OCI-LY7 (cell line): ENCODE data around the gene KCNK5. TPM values are rescaled to one million over a fixed set of nuclear protein-coding genes. Genes with fewer than 3 reads are reported as not detected.

Source experiments
- BruUV-seq: library from RNA; stranded (reverse); fragments of 400-500 nt; replicated peaks from 2 replicates; lab custom pipeline; 2021; lab: Mats Ljungman, UMichigan
- CTCF ChIA-PET: fragments of 300-600 bp; sonication (Branson Sonifier 250); formaldehyde crosslinking; loops from one replicate; lab custom pipeline; 2022; ENCODE audit warnings: antibody characterized with exemption; ENCODE audit not compliant: unreplicated experiment; lab: Charles Lee
- POLR2A ChIA-PET: fragments of 300-600 bp; sonication (Branson Sonifier 250); formaldehyde crosslinking; loops from one replicate; lab custom pipeline; 2022; ENCODE audit warnings: antibody characterized with exemption; lab: Charles Lee
- DNase-seq: peaks from one replicate; pipeline ENCODE4 v3.0.0-alpha.2; 2015; ENCODE audit warnings: low spot score
- H2AFZ ChIP-seq: fragments of 200-600 bp; sonication (generic), shearing (Covaris generic); 2 replicates; pipeline ENCODE4 v1.6.1; 2014; ENCODE audit warnings: mild to moderate bottlenecking, antibody characterized with exemption, low read length, moderate library complexity
- H3K27ac ChIP-seq: fragments of 200-600 bp; sonication (generic); 2 replicates; pipeline ENCODE4 v1.5.1; 2014; ENCODE audit warnings: mixed run types, low read depth, mild to moderate bottlenecking, moderate library complexity, low read length, inconsistent platforms; ENCODE audit not compliant: poor library complexity, severe bottlenecking
- H3K36me3 ChIP-seq: fragments of 200-600 bp; sonication (generic); 2 replicates; pipeline ENCODE4 v1.6.1; 2014; ENCODE audit warnings: mild to moderate bottlenecking, antibody characterized with exemption, low read length, moderate library complexity, mixed read lengths; ENCODE audit not compliant: insufficient read depth
- H3K4me1 ChIP-seq: fragments of 200-600 bp; sonication (generic); 2 replicates; pipeline ENCODE4 v1.5.1; 2014; ENCODE audit warnings: mild to moderate bottlenecking, low read length; ENCODE audit not compliant: insufficient read depth, poor library complexity, severe bottlenecking
- H3K4me2 ChIP-seq: fragments of 200-600 bp; sonication (generic); 2 replicates; pipeline ENCODE4 v1.6.1; 2014; ENCODE audit warnings: mild to moderate bottlenecking, low read length
- H3K4me3 ChIP-seq: fragments of 200-600 bp; sonication (generic); 2 replicates; pipeline ENCODE4 v1.5.1; 2014; ENCODE audit warnings: mild to moderate bottlenecking, low read depth, low read length; ENCODE audit not compliant: poor library complexity, severe bottlenecking
- H3K79me2 ChIP-seq: fragments of 200-600 bp; sonication (generic); 2 replicates; pipeline ENCODE4 v1.6.1; 2016; ENCODE audit warnings: low read depth, mild to moderate bottlenecking, low read length, moderate library complexity, mixed read lengths; ENCODE audit not compliant: insufficient read depth
- H3K9me2 ChIP-seq: fragments of 200-600 bp; sonication (generic); 2 replicates; pipeline ENCODE4 v1.6.1; 2016; ENCODE audit warnings: mild to moderate bottlenecking, low read length, mixed read lengths; ENCODE audit not compliant: insufficient read depth
- H3K9me3 ChIP-seq: fragments of 200-600 bp; sonication (generic); 2 replicates; pipeline ENCODE4 v1.6.1; 2014; ENCODE audit warnings: mild to moderate bottlenecking, mixed run types, low read length, mixed read lengths
- H4K20me1 ChIP-seq: fragments of 200-600 bp; sonication (generic); 2 replicates; pipeline ENCODE4 v1.6.1; 2014; ENCODE audit warnings: mild to moderate bottlenecking, antibody characterized with exemption, low read length, moderate library complexity, mixed read lengths; ENCODE audit not compliant: insufficient read depth
- CTCF ChIP-seq: fragments of 200-600 bp; sonication (generic); conservative IDR thresholded peaks from 2 replicates; pipeline ENCODE4 v1.5.1; 2014; ENCODE audit warnings: mild to moderate bottlenecking, antibody characterized with exemption, low read length, moderate library complexity, mixed read lengths
- EZH2phosphoT487 ChIP-seq: fragments of 200-600 bp; sonication (generic); IDR thresholded peaks from 2 replicates; pipeline ENCODE4 v1.6.1; 2018; ENCODE audit warnings: low read depth, borderline replicate concordance, mild to moderate bottlenecking, mixed run types, antibody characterized with exemption, low read length, moderate library complexity, mixed read lengths
- intact Hi-C: fragments of 100-400 bp; cut with micrococcal nuclease; formaldehyde crosslinking; loops from one replicate; pipeline ENCODE4 v1.10.0; 2022; ENCODE audit not compliant: unreplicated experiment
- total RNA-seq, 2 experiments: library from RNA; depleted of rRNA in 1 of 2; stranded (reverse); fragments of >200 nt in 1 of 2; shearing (Covaris generic) in 1 of 2; gene quantifications; 2 replicates each; pipeline ENCODE4 v1.2.3, GENCODE V29; 2014 to 2022

KCNK5 gene
- total RNA-seq, 2 experiments from 2014 or later, result not detected

DNA sequence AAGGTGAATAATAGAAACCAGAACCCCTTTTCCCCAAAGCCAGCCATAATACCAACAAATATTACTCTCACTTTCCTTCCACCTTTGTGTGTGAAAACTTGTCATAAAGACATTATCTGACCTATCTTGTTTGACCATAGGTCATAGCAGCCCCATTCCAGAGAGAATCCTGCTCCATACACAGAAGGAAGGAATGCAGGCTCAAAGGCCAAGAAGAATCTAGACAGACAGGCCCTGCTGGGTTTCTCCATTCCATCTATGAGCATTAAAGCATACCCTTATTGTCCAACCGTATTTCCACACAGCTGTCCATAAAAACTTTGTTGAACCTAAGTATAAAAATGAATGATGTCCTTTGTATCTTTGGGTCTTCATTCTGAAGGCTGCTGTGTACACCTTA is 40.7 kb upstream of the KCNK5 start:
- no peak overlapping the region for H2AFZ ChIP-seq
- DNase-seq, result no peak
- no peak overlapping the region for H3K27ac ChIP-seq
- BruUV-seq, result no TSS peak
- no peak overlapping the region for H3K4me2 ChIP-seq
- intact Hi-C loops, result no loop called here
- no peaks in the 10 kb centered on the region for H4K20me1 ChIP-seq
- H3K79me2 ChIP-seq, result no peaks in the 10 kb centered on the region
- no peak overlapping the region for H3K4me3 ChIP-seq
- POLR2A ChIA-PET, result no interaction called here
- no peaks in the 10 kb centered on the region for H3K36me3 ChIP-seq
- H3K9me3 ChIP-seq, result no peaks in the 10 kb centered on the region
- no peaks in the 10 kb centered on the region for H3K4me1 ChIP-seq
- no peaks in the 10 kb centered on the region for H3K9me2 ChIP-seq
- CTCF ChIA-PET, result no interaction called here
- no peak for TF ChIP-seq CTCF
- TF ChIP-seq EZH2phosphoT487, result no peak

DNA sequence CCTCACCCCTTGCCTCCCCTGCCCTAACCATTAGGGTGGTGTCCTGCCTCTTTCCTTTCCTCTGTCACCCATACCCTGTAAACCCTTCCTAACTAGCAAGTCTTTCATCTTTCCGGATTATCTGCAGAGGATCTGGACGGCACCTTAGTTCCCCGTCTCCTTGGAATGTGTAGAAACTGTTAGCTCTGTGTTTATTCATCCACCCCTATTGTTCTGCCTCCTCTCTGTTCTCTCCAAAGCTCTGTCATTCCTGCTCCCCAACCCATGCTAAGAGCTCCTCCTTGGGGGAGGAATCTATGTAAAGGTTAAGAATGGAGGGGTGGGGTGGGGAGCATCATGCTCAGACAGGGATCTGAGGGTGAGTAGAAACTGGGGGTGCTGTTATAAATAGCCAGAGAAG is 39.4 kb upstream of the KCNK5 start:
- ChIA-PET CTCF (no interaction called here), POLR2A (no interaction called here)

More for the DNA sequence above, 39.4 kb upstream of the KCNK5 start:
- Histone ChIP-seq H3K9me3 (no peaks in the 10 kb centered on the region), H3K9me2 (no peaks in the 10 kb centered on the region), H2AFZ (no peak overlapping the region), H3K79me2 (no peaks in the 10 kb centered on the region), H3K4me3 (no peak overlapping the region), H3K4me2 (no peak overlapping the region), H3K4me1 (no peaks in the 10 kb centered on the region), H3K36me3 (no peaks in the 10 kb centered on the region), H4K20me1 (no peaks in the 10 kb centered on the region), H3K27ac (no peak overlapping the region)
- DNase-seq, result no peak
- no peak for TF ChIP-seq CTCF
- no peak for TF ChIP-seq EZH2phosphoT487
- no TSS peak for BruUV-seq
- intact Hi-C loops, result no loop called here
